Measurements from ENCODE around the gene LIN54. TPM values are rescaled to one million over a fixed set of nuclear protein-coding genes. Genes with fewer than 3 reads are reported as not detected.

The LIN54 gene
- total RNA-seq, 2 experiments from 2014 or later, result 47.6 to 48.9 TPM

DNA sequence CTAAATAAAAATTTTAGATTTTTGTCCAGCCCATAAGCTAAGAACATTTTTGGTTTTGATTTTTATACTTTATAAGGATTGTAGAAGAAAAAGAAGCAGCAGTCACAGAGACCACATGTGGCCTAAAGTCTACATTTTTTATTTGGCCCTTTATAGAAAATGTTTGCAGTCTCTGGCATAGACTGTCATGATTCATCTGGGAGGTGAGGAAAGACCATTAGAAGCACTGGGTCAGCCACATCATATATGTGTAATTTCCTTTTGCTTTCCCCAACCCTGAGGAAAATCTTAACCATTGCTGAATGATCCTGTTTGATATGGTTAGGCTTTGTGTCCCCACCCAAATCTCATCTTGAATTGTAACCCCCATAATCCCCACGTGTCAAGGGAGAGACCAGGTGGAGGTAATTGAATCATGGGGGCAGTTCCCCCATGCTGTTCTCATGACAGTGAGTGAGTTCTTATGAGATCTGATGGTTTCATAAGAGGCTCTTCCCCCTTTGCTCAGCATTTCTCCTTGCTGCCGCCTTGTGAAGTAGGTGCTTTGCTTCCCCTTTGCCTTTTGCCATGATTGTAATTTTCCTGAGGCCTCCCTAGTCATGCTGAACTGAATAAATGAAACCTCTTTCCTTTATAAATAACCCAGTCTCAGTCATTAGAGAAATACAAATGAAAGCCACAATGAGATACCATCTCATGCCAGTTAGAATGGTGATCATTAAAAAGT lies 12.3 kb upstream of the LIN54 start:
- intact Hi-C loops (cut with micrococcal nuclease; ENCODE audit: unreplicated experiment), result no loop called here
- H3K4me1 ChIP-seq (ENCODE audit: insufficient read depth, low read length, poor library complexity, severe bottlenecking), result peaks cover 14% of the 10 kb centered on the region
- TF ChIP-seq, protein P1, sequence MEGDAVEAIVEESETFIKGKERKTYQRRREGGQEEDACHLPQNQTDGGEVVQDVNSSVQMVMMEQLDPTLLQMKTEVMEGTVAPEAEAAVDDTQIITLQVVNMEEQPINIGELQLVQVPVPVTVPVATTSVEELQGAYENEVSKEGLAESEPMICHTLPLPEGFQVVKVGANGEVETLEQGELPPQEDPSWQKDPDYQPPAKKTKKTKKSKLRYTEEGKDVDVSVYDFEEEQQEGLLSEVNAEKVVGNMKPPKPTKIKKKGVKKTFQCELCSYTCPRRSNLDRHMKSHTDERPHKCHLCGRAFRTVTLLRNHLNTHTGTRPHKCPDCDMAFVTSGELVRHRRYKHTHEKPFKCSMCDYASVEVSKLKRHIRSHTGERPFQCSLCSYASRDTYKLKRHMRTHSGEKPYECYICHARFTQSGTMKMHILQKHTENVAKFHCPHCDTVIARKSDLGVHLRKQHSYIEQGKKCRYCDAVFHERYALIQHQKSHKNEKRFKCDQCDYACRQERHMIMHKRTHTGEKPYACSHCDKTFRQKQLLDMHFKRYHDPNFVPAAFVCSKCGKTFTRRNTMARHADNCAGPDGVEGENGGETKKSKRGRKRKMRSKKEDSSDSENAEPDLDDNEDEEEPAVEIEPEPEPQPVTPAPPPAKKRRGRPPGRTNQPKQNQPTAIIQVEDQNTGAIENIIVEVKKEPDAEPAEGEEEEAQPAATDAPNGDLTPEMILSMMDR (conservative IDR thresholded peaks at IDR 0.05; ENCODE audit: low read length), result no peak
- TF ChIP-seq EZH2phosphoT487 (IDR thresholded peaks at IDR 0.05; ENCODE audit: borderline replicate concordance, low read depth, low read length), result no peak
- POLR2A ChIA-PET, result interaction anchor here (0.9 to 1.2 kb wide), 2 partner anchors 8 to 12 kb away, joined by 3 to 5 read pairs; partner anchors contain the start of gene COPS4
- no peaks in the 10 kb centered on the region for H4K20me1 ChIP-seq (ENCODE audit: insufficient read depth, low read length)
- BruUV-seq (replicated peaks), result no TSS peak
- H3K9me2 ChIP-seq (ENCODE audit: insufficient read depth, low read length), result no peaks in the 10 kb centered on the region
- no peak overlapping the region for H2AFZ ChIP-seq (ENCODE audit: low read length)
- H3K9me3 ChIP-seq (ENCODE audit: low read length), result peaks cover 13% of the 10 kb centered on the region; the same call in 1 of the 2 replicates
- no peaks in the 10 kb centered on the region for H3K36me3 ChIP-seq (ENCODE audit: insufficient read depth, low read length)
- H3K79me2 ChIP-seq (ENCODE audit: insufficient read depth, low read depth, low read length), result no peaks in the 10 kb centered on the region
- no peak overlapping the region for H3K27ac ChIP-seq (ENCODE audit: low read depth, low read length, poor library complexity, severe bottlenecking)
- no peak overlapping the region for H3K4me3 ChIP-seq (ENCODE audit: low read depth, low read length, poor library complexity, severe bottlenecking)
- CTCF ChIA-PET (ENCODE audit: unreplicated experiment), result no interaction called here
- DNase-seq (ENCODE audit: low spot score), result no peak
- no peak overlapping the region for H3K4me2 ChIP-seq (ENCODE audit: low read length)

DNA sequence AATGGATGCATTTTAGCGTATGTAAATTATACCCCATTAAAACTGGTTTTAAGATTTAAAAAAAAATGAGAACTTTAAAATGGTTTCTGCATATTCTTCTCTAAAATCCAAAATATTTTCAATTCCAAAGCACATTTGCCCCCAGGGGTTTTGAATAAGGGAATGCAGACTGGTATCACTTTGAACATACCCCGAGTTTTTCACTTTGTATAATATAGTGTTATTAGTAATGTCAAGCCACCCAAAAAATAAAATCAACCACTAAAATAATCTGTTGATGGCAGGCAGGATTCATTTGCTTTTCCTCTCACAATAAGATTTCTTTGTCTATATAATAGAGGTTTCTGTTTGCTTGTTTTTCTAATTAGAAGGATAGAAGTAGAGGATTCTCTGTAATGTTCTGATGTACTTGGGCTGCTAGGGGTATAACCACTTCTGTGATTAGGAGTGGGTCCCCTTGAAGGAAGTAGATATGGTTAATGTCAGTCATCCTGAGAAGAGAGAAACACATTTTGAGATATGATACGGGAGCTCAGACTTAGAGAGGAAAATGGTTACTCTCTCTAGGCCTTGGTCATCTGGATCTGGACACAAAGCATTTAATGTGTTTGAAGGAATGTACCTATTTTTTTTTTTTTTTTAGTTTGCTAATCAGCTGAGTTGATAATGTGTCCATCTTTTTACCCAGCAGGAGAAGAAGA lies 9.3 kb upstream of the LIN54 start:
- H4K20me1 ChIP-seq (ENCODE audit: insufficient read depth, low read length), result no peaks in the 10 kb centered on the region
- H3K4me1 ChIP-seq (ENCODE audit: insufficient read depth, low read length, poor library complexity, severe bottlenecking), result no peaks in the 10 kb centered on the region
- H3K79me2 ChIP-seq (ENCODE audit: insufficient read depth, low read depth, low read length), result no peaks in the 10 kb centered on the region
- no peak for TF ChIP-seq EZH2phosphoT487 (IDR thresholded peaks at IDR 0.05; ENCODE audit: borderline replicate concordance, low read depth, low read length)
- TF ChIP-seq, protein P1 (conservative IDR thresholded peaks at IDR 0.05; ENCODE audit: low read length), result no peak
- DNase-seq (ENCODE audit: low spot score), result no peak
- CTCF ChIA-PET (ENCODE audit: unreplicated experiment), result no interaction called here
- no TSS peak for BruUV-seq (replicated peaks)
- POLR2A ChIA-PET, result interaction anchor here (0.6 to 1.0 kb wide), 4 partner anchors 8 to 50 kb away, joined by 4 read pairs; partner anchors contain the start of gene COPS4
- H3K4me2 ChIP-seq (ENCODE audit: low read length), result no peak overlapping the region
- peak overlapping the region; percentile 72 for H2AFZ ChIP-seq (ENCODE audit: low read length)
- no peak overlapping the region for H3K27ac ChIP-seq (ENCODE audit: low read depth, low read length, poor library complexity, severe bottlenecking)
- peaks cover 11% of the 10 kb centered on the region; the same call in 1 of the 2 replicates for H3K9me3 ChIP-seq (ENCODE audit: low read length)
- H3K36me3 ChIP-seq (ENCODE audit: insufficient read depth, low read length), result no peaks in the 10 kb centered on the region
- no peak overlapping the region for H3K4me3 ChIP-seq (ENCODE audit: low read depth, low read length, poor library complexity, severe bottlenecking)
- H3K9me2 ChIP-seq (ENCODE audit: insufficient read depth, low read length), result no peaks in the 10 kb centered on the region
- intact Hi-C loops (cut with micrococcal nuclease; ENCODE audit: unreplicated experiment), result no loop called here

Measured in OCI-LY7 (cell line).